ENCODE measurements around the gene DPYSL5.
A peak's percentile ranks its signal among the peaks of the same experiment; 100 is the strongest.

Gene DPYSL5

DNA sequence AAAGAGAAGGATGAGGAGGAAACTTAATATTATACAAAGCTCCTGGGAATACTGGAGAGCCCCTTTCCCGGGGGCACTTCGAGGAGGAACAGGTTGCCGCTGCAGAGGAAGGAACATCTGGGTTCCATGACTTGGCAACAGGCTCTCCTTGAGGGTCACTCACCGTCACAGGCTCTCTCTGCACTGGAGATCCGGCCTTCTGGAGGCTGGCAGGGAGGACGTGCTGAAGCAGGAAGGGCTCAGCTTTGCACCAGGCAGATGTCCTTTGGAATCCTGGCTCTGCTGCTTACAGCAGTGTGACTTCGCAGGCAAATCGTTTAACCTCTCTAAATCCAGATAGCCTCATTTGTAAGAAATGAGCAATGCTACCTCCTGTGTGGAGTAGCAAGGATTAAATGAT lies 2.9 kb upstream of the DPYSL5 start:
- no peak for DNase-seq
- ATAC-seq = no peak

- DNase-seq (peak; percentile 68), ATAC-seq (peak; percentile 55)
Measured at GRCh38 chr2:26846334-26847306, 1.3 kb upstream of the DPYSL5 start.

DNA sequence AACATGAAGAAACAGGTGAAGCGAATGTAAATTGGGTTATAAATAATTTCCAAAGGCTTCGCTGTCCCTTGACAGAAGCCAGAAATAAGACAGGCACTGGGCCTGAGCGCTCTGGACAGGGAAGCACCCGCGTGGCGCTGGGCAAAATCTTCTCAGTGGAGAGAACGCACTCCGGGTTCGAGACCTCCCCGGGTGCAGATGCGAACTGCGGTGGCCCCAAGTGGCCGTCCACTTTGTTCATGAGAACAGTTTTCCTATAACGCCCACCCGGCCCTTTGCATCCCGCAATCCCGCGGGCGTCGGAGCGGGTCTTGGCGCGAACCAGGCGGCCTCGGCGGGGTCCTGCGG lies 651 bp upstream of the DPYSL5 start:
- DNase-seq (peak; percentile 6), ATAC-seq (no peak)

DNA sequence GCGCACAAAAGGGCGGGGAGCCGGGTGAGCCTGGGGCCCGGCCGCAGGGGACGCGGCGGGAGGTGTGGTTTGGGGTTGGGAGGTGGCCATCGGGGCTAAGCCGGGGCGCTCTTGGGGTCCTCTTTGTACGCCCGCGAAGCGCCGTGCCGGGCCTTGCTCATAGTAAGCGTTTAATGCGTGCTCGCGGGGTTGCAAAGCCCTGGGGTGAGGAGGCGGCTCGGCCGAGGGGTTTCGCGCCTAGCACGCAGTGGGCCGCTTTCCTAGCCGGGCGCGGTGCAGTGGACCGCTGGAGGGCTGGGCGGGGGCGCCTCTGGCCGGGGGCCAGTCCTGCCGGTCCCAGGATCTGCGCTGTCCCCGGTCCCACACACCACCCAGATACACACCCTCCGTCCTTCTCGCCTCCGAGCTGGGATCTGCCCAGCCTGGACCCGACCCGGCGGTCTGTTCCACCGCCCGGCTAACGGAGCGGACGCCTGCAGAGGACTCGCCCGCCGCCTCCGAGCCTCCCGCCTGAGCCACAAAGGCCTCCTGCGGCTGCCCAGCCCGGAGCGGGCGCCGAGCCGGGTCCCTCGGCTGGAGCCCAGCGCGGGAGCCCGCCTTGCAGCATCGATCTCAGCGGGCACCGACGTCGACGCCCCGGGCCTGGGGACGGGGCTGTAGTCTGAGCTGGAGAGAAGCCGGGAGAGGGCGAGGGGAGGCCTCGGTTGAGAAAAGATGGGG lies 564 bp downstream of the DPYSL5 start:
- peak; percentile 19 for DNase-seq
- peak; percentile 33 for ATAC-seq

DNA sequence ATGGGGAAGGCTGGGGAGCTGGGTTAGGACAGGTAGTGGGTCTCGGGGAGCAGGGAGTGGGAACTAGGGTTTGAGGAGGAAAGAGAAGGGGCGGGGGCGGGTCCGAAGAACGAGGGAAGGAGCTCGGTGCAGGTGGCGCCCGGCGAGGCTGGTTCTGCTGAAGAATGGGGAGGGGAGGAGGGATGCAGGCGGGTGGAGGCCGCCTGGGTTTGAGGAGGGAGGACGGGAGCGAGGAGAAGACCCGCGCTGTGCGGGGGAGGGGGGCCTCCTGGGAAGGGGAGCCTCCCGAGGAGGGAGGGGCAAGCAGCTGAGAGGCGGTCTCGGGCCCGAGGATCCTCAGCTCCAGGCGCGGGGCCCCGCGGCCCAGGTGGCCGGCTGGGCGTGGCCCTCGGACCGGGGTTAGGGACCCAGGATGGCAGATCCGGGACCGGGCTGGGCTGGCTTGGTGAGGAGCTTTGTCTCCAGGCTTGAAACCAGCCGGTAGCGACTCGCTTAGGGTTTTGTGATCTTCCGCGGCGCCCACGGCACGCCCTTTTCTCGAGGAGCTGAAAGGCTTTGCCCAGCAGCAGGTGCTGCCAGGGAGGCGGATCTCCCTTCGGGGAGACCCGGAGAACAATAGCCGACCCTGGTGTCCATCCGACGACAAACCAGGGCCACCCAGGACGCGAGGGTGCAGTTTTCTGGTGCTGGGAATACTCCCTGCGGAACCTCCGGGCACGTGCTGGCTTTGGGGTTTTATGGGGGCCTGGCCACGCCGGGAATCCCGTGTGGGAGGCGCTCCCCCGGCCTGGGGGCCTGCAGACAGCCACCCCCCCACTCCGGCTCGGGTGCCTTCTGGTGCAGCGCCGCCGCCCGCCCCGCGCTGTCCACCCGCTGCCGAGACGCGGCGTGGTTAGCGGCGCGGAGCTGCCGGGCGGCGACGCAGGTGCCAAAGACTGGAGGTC lies 1.4 kb downstream of the DPYSL5 start:
- ATAC-seq = no peak
- peak; percentile 15 for DNase-seq

DNA sequence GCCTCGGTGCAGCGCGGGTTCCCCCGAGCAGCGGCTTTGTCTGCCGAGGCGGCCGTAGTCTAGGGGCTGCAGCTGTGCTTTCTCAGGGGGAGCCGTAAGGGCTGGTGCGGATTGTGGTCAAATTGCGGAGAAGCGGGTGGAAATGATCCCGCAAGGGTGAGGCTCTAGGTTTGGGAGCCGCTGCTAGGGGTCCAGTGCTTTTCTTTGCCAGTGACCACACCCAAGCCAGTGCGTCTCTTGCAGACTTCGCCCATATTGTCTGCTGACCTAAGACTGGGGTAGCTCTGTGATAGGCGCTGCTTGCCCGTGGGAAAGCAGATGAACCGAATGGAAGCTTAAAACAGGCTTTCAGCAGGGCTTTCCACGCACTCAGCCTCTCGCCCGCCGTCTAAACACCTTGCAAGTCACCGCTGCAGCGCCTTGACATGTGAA lies 2.1 kb downstream of the DPYSL5 start:
- DNase-seq (no peak), ATAC-seq (no peak)

- DNase-seq (no peak), ATAC-seq (no peak)
Measured at GRCh38 chr2:26850505-26850904, 2.6 kb downstream of the DPYSL5 start.

DNA sequence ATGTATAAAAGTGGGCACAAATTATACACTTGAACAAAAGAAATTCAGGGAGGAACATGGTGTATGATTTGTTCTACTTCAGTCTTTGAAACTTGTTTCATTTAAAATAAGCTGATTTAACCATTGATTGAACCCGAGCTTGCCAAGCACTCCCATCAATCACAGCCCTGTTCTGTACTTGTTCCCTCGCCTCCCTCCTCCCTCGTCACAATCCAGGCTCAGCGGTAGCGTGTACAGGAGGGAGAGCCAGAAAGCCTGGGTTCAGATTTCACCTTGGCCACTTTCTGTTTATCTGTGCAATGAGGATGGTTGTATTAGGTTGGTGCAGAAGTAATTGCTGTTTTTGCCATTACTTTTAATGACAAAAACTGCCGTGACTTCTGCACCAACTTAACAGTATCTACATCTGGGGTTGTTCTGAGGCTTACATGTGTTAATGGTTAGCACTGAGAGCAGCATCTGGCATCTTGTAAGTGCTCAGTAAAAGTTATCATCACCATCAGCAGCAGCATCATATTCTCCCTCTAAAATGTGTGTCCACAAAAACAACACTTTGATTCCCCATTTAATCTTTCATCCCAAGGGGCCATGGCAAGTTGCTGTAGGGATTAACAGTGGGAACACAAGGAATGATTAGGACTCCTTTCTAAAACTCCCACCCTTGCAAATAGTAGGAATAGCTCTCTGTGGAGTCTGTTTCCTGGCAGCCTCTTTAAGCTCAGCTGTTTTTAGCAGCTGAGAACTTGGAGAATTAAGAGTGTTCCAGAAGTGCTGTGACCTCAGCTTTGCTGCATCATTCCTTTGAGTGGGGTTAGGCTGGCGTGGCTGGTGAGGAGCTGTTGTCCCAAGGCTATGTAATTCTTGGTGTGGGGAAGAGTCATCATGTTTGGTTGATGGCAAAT lies 4.7 kb downstream of the DPYSL5 start:
- DNase-seq (no peak), ATAC-seq (no peak)

GRCh38 chr2:26853751-26854150 lies 5.8 kb downstream of the DPYSL5 start:
- no peak for DNase-seq

GRCh38 chr2:26854283-26854827 lies 6.4 kb downstream of the DPYSL5 start:
- DNase-seq (no peak), ATAC-seq (no peak)

More at GRCh38 chr2:26853751-26854150, 5.8 kb downstream of the DPYSL5 start:
- no peak for ATAC-seq

- no peak for DNase-seq
- ATAC-seq = no peak
Measured at GRCh38 chr2:26855466-26855865, 7.5 kb downstream of the DPYSL5 start.

DNA sequence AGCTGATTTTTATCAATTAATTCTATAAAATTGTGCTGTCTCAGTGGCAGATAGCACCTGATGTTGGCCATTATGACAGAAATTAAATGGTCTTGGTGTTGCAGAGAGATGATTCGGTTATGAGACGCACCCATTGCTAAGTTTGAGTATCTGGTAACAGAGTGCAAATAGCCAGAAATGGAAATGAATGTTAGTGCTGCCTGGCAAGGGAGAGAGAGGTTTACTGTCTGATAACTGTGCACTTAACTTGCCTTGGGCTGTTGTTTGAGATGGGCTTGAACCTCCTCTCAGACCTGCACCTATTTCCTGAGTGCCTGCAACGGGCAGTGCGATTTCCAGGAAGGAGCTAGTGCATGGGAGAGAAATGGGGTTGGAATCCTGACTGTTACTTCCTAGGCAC lies 11.7 kb downstream of the DPYSL5 start:
- no peak for ATAC-seq
- no peak for DNase-seq

DNA sequence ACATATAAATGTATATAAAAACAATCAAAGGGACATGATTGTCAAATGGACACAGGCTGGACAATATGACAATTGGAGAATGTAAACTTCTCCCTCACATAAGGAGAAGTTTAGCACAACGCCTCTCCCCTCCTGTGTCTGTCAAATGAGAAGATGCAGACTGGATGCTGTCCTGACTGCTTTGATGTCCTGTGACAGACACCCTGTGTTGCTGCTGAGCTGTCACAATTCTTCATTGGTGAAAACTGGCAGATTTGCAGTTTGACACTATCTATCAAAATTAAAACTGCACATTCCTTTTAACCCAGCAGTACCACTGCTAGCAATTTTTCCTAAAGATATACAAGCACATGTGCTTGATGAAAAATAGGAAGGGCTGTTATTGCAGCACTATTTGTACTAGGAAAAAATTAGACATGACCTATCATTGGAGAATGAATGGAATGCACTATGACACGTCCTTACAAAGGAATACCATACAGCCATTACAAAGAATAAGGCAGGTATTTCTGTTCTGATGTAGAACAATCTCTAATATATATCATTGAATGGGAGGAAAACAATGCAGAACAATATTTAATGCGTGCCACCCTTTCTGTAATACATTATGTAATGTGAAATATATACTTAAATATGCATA lies 12.4 kb downstream of the DPYSL5 start:
- no peak for DNase-seq
- ATAC-seq = no peak

DNA sequence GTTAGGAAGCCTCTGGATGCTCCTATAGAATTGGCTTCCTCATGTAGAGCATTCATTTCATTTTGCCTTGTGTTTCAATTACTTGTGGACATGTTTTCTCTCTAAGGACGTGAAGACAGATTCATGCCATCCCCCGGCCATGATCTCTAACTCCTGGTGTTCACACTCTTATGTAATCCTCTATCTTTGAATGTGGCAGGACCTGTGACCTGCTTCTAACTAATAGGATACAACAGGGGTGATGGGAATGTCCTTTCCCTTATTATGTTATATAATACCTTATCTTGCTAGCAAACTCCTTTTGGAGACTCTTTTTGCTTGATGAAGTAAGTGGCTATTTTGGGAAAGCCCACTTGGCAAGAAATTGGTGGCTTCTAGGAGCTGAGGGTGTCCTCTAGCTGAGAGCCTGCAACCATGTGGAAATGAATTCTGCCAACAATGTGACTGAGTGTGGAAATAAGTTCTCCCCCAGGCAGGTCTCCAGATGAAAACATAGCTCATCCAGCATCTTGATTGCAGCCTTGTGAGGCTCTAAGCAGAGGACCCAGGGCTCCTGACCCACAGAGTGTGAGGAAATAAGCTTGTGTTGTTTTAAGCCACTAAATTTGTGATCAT lies 13.8 kb downstream of the DPYSL5 start:
- DNase-seq (no peak), ATAC-seq (no peak)

GRCh38 chr2:26864226-26864625 lies 16.3 kb downstream of the DPYSL5 start:
- DNase-seq = no peak
- no peak for ATAC-seq

GRCh38 chr2:26864646-26865045 lies 16.7 kb downstream of the DPYSL5 start:
- DNase-seq = no peak

GRCh38 chr2:26870585-26871095 lies 22.7 kb downstream of the DPYSL5 start:
- DNase-seq = no peak

More at GRCh38 chr2:26864646-26865045, 16.7 kb downstream of the DPYSL5 start:
- no peak for ATAC-seq

GRCh38 chr2:26873286-26873983 lies 25.5 kb downstream of the DPYSL5 start:
- DNase-seq (no peak), ATAC-seq (no peak)

More at GRCh38 chr2:26870585-26871095, 22.7 kb downstream of the DPYSL5 start:
- no peak for ATAC-seq

DNA sequence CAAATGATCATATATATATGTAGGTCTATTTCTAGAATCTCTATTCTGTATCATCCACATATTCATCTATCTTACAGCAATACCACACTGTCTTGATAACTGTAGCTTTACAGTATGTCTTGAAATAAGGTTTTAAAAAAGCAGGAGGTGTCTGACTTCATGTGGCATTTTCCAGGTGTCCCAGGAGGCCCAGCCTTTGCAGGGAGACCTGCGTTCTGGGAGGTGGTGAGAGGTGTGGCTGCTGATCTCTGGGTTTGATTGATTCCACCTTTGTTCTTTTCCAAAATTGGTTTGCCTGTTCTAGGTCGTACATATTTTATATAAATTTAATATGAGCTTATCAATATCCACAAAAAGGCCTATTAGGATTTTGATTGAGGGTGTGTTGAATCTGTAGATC lies 26.6 kb downstream of the DPYSL5 start:
- ATAC-seq = no peak

More for the DNA sequence above, 26.6 kb downstream of the DPYSL5 start:
- no peak for DNase-seq
